Ovary (tissue), 9 donors: ENCODE data around the gene PHB1. TPM values are rescaled to one million over a fixed set of nuclear protein-coding genes. Genes with fewer than 3 reads are reported as not detected.

Experiments
- DNase-seq, 5 donors: peaks; one replicate each; pipeline ENCODE4 v3.0.0-alpha.2; 2019 to 2020
- H3K27ac ChIP-seq, 2 donors: fragments of 200-600 bp; one replicate each; pipeline versions ENCODE4 v1.5.1 to v1.8.0; 2019 to 2022
- H3K27me3 ChIP-seq: fragments of 200-600 bp; one replicate; pipeline ENCODE4 v1.8.0; 2022
- H3K36me3 ChIP-seq: fragments of 200-600 bp; sonication (generic); one replicate; pipeline ENCODE4 v1.5.1; 2019
- H3K4me1 ChIP-seq: one replicate; pipeline ENCODE4 v1.8.1; 2013; ENCODE audit warnings: mild to moderate bottlenecking, moderate library complexity; ENCODE audit not compliant: insufficient read depth
- H3K4me3 ChIP-seq: fragments of 200-600 bp; sonication (generic); one replicate; pipeline ENCODE4 v1.5.1; 2017
- H3K9me3 ChIP-seq, 2 donors: fragments of 200-600 bp in 1 of 2; sonication (generic) in 1 of 2; one replicate each; pipeline versions ENCODE4 v1.5.1 to v1.8.1; 2013 to 2019; ENCODE audit warnings: mild to moderate bottlenecking in 1 of 2, moderate library complexity in 1 of 2
- EP300 ChIP-seq: sonication (generic); formaldehyde crosslinking; IDR thresholded peaks from one replicate; pipeline ENCODE4 v1.6.1; 2017; ENCODE audit warnings: antibody characterized with exemption
- POLR2A ChIP-seq: fragments of 450-650 bp; IDR thresholded peaks from one replicate; pipeline ENCODE4 v1.6.1; 2017; ENCODE audit warnings: antibody characterized with exemption, mild to moderate bottlenecking, moderate library complexity
- WGBS, 3 donors: extraction: QIAGEN DNeasy Blood & Tissue Kit in 1 of 3; methylation state at CpG; one replicate each; pipeline versions ENCODE4 v1.1.5 to v1.1.7; 2013 to 2017; 5-methylcytosine and 5-hydroxymethylcytosine counted together
- intact Hi-C, 4 donors: fragments of 100-400 bp; cut with DNase I; formaldehyde crosslinking; loops; one replicate each; pipeline versions ENCODE4 v1.11.0 to v1.15.1; 2022 to 2023
- polyA plus RNA-seq, 2 donors: library from polyadenylated mRNA; stranded (reverse); fragments of 200-250 nt in 1 of 2; fragments of 350-450 nt in 1 of 2; fragmentation: Illumina TruSeq in 1 of 2; extraction: RNeasy Lipid Tissue Mini Kit (QIAGEN cat#74804) in 1 of 2; gene quantifications; one replicate each; pipeline ENCODE4 v1.2.3, GENCODE V29; 2013 to 2014
- total RNA-seq, 7 donors: library from RNA; depleted of rRNA in 2 of 7; stranded (reverse); fragments of >200 nt in 2 of 7; fragmentation: NEBNext Ultra II Directional in 3 of 7; extraction: Animal tissue kit (Norgen Biotek cat#: 25700) in 3 of 7; gene quantifications; one replicate each; pipeline versions ENCODE4 v1.1.0 to v1.2.4, GENCODE V29; 2016 to 2023
- TF ChIP-seq, protein P1 (sequence below), 3 donors: fragments of 450-650 bp in 2 of 3; fragments of 200-600 bp in 1 of 3; IDR thresholded peaks; one replicate each; pipeline versions ENCODE4 v1.5.1 to v1.8.0; 2016 to 2022; ENCODE audit warnings: antibody characterized with exemption in 3 of 3, mild to moderate bottlenecking in 1 of 3
- donor health status: DM: no; HTN: no; CAD: no; lungs with moderate emphysema.
- donor health status: DM: no; HTN: no; CAD: no.
- donor health status: Bipolar disorder and iron deficiency.
- donor health status: DM: yes; HTN: yes; CAD: no.
- donor health status: DM: no; HTN: no; CAD: no.
- donor health status: DM: yes; HTN: yes; CAD: no.

The PHB1 gene
- total and polyA plus RNA-seq, 9 donors: 46.0 to 148 (median 106) TPM

DNA sequence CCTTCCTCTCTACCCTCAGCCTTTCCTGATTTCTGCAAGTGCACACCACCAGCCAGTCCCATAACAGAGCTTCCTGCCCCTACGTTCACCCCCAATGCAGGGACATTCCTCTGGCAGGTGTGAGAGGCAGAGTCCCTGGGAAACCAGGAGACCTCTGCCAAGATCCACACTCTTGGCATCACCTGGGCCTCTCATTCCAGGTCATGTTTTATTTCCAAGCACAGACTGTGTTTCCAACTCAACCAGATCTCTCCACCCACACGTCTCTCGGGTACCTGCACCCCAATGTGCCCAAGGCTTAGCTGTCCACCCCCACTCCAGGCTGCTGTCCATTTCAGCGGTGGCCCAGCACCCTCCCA lies 21.0 kb upstream of the PHB1 start:
- Histone ChIP-seq H3K27me3 (no peaks in the 10 kb centered on the region), H3K4me1 (no peaks in the 10 kb centered on the region), H3K27ac (no peak overlapping the region), H3K4me3 (no peak overlapping the region), H3K36me3 (no peaks in the 10 kb centered on the region), H3K9me3 (no peaks in the 10 kb centered on the region)
- 44 to 74% (median 69%) methylated on average over 4 of the region's 4 CpGs for WGBS, 3 donors
- TF ChIP-seq, protein P1, sequence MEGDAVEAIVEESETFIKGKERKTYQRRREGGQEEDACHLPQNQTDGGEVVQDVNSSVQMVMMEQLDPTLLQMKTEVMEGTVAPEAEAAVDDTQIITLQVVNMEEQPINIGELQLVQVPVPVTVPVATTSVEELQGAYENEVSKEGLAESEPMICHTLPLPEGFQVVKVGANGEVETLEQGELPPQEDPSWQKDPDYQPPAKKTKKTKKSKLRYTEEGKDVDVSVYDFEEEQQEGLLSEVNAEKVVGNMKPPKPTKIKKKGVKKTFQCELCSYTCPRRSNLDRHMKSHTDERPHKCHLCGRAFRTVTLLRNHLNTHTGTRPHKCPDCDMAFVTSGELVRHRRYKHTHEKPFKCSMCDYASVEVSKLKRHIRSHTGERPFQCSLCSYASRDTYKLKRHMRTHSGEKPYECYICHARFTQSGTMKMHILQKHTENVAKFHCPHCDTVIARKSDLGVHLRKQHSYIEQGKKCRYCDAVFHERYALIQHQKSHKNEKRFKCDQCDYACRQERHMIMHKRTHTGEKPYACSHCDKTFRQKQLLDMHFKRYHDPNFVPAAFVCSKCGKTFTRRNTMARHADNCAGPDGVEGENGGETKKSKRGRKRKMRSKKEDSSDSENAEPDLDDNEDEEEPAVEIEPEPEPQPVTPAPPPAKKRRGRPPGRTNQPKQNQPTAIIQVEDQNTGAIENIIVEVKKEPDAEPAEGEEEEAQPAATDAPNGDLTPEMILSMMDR (IDR thresholded peaks at IDR 0.05): no peak
- no peak for TF ChIP-seq EP300
- TF ChIP-seq POLR2A: no peak
- no peak for DNase-seq
- intact Hi-C loops: loop anchor here (10.0 kb wide), 1 partner anchor 119 kb away; no protein-coding TSS in a partner anchor

DNA sequence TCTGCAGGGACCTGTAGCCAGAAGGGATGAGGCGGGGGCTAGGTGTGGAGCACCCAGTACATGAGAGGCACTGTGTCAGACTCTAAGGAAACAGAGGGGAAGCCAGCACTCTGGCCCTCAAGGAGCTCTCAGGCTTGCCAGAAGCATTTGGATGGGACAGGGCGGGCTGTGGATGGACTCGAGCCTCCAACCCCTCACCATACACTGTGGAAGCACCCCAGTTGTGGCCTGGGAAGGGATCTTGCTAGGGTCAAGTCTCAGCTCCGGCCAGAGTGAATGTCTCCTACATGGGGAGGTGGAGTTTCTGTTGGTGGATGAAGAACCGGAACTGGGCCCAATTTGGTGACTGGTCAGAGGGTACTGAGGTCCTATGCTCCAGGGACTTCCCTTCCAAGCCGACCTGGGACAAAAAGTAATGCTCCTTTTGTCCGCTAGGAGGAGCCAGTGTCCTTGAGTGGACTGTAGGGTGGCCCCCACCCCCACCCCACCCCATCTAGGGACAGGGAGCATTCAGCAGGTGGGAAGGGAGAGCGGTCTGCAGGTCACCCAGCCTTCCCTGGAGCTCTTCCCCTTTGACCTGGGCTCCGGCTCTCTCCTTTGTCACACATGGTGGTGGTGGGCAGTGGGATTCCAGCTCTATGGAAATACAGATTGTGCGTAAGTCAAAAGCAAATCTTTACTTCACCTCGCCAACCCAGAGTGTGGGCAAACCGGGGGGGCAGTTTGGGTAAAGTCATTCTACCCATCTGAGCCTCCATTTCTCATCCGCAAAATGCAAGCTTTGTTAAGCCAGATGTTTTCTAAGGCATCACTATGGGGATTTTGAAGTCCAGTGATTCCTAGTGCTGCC lies 20.4 kb upstream of the PHB1 start:
- Histone ChIP-seq H3K36me3 (no peaks in the 10 kb centered on the region), H3K9me3 (no peaks in the 10 kb centered on the region), H3K27me3 (no peaks in the 10 kb centered on the region), H3K4me1 (no peaks in the 10 kb centered on the region), H3K4me3 (no peak overlapping the region), H3K27ac (no peak overlapping the region)
- intact Hi-C loops: loop anchor here (10.0 kb wide), 1 partner anchor 120 kb away; no protein-coding TSS in a partner anchor
- TF ChIP-seq POLR2A: no peak
- TF ChIP-seq, protein P1 (IDR thresholded peaks at IDR 0.05): peak in 1 of 3 donors; percentile 18
- WGBS, 3 donors: 59 to 65% (median 61%) methylated on average over 13 of the region's 13 CpGs
- DNase-seq: peak in 1 of 5 donors; percentile 37

DNA sequence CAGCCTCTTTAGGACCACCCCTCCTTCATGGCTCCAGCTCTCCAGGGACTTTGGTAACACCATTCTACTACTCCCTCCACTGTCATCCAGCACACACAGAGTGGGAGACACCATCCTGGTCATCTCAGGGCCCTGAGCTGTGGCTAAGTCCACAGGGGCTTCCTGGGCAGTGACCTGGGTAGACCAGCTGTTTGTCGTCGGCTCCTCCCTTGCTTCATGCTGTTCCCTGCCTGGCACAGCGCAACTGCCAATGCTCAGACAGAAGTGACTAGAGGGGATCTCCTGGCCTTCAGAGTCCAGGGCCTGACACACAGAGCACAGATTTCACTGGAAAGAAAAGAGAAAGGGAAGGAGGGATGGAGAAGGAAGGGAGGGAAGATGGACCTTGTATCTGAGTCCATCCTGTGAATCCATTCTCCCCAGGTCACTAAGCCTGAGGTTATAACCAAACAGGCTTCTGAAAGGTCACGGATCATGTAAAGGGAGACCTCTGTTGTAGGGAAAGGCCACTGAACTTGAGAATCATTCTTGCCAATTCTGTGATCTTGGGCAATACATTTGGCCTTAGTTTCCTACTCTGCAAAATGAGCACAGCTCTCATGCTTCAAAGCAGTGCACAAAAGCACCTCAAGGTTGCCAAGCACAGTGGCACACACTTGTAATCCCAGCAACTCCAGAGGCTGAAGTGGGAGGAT lies 18.5 kb upstream of the PHB1 start:
- no peaks in the 10 kb centered on the region for H3K4me1 ChIP-seq
- intact Hi-C loops: loop anchor here (10.0 kb wide), 1 partner anchor 122 kb away; no protein-coding TSS in a partner anchor
- DNase-seq: no peak
- H3K27me3 ChIP-seq: no peaks in the 10 kb centered on the region
- TF ChIP-seq POLR2A (no peak), EP300 (no peak)
- TF ChIP-seq, protein P1 (IDR thresholded peaks at IDR 0.05): no peak
- no peak overlapping the region for H3K4me3 ChIP-seq
- no peak overlapping the region for H3K27ac ChIP-seq
- 81 to 91% (median 90%) methylated on average over 4 of the region's 4 CpGs for WGBS, 3 donors
- H3K36me3 ChIP-seq: no peaks in the 10 kb centered on the region
- H3K9me3 ChIP-seq: no peaks in the 10 kb centered on the region

DNA sequence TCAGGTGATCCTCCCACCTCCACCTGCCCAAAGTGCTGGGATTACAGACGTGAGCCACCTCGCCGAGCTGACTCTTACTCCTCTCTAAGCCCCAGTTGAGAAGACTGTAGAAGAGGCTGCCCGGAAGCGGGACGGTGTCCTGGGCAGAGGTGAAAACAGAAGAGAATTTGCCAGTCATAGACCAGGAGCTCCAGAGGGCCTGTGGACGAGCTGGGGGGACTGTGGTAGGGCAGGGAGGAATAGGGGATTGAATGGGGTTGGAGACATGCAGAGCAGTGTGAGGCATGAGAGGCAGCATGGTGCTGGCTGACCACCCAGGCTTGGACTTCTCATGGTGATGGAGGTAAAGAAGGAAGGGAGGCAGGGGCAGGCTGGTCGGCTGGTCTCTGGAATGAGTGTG lies 17.1 kb upstream of the PHB1 start:
- 78 to 82% (median 81%) methylated on average over 8 of the region's 8 CpGs for WGBS, 3 donors
- Histone ChIP-seq H3K36me3 (no peaks in the 10 kb centered on the region), H3K27me3 (no peaks in the 10 kb centered on the region), H3K9me3 (no peaks in the 10 kb centered on the region), H3K4me3 (no peak overlapping the region), H3K27ac (no peak overlapping the region), H3K4me1 (no peaks in the 10 kb centered on the region)
- no peak for DNase-seq
- intact Hi-C loops: loop anchor here (10.0 kb wide), 1 partner anchor 123 kb away; no protein-coding TSS in a partner anchor
- TF ChIP-seq, protein P1 (IDR thresholded peaks at IDR 0.05): no peak
